ENCODE results near the gene SLC35G6. TPM values are rescaled to one million over a fixed set of nuclear protein-coding genes. Genes with fewer than 3 reads are reported as not detected.

The SLC35G6 gene
- total RNA-seq, 1 donor from 2014 or later: not detected

DNA sequence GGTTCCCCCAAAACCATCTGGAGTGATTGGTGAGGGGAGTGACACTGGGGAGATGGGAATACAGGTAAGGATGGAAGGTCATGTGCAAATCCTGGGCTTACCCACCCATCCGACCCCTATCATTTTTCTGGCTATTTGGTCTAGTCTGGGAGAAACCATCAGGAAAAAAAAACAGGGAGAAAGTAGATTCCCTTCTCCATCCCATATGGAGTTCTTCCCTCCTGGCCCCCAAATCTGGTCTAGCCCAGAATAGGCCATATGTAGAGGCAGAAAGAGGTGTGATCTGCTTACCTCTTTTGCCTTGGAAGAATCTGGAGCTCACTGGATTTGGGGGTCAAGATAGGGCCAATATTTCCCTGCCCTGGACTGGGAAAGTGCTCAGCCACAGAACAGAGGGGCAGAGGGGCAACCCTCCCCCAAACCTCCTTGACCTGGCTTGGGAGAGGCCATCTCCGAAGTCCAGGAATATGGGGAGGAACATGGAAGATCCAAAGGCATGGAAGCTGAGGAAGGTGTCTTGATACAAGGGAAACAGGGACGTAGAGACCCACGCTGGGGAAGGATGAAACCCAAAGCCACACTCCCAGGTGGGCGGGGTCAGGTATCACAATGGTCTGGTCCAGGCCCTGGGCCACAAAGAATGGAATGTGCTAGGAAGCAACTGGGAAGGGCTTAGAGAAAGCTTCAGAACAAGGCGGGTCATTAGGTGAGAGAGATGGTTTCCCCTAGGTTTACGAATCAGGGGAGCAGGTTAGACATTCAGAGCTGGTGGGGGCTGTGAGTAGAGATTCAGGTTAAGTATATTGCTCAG, 20.2 kb upstream of the SLC35G6 start:
- Mint-ChIP-seq H3K36me3 (ENCODE audit: low read depth, unreplicated experiment) (peaks cover 5% of the 10 kb centered on the region), H3K4me1 (ENCODE audit: unreplicated experiment) (peaks cover 3% of the 10 kb centered on the region), H3K4me3 (ENCODE audit: unreplicated experiment) (peak overlapping the region; percentile 83), H3K27ac (ENCODE audit: unreplicated experiment) (no peak overlapping the region), H3K9me3 (ENCODE audit: unreplicated experiment) (no peaks in the 10 kb centered on the region), H3K27me3 (ENCODE audit: unreplicated experiment) (peaks cover 4% of the 10 kb centered on the region)
- DNase-seq (ENCODE audit: low spot score): no peak
- TF ChIP-seq, protein P1, sequence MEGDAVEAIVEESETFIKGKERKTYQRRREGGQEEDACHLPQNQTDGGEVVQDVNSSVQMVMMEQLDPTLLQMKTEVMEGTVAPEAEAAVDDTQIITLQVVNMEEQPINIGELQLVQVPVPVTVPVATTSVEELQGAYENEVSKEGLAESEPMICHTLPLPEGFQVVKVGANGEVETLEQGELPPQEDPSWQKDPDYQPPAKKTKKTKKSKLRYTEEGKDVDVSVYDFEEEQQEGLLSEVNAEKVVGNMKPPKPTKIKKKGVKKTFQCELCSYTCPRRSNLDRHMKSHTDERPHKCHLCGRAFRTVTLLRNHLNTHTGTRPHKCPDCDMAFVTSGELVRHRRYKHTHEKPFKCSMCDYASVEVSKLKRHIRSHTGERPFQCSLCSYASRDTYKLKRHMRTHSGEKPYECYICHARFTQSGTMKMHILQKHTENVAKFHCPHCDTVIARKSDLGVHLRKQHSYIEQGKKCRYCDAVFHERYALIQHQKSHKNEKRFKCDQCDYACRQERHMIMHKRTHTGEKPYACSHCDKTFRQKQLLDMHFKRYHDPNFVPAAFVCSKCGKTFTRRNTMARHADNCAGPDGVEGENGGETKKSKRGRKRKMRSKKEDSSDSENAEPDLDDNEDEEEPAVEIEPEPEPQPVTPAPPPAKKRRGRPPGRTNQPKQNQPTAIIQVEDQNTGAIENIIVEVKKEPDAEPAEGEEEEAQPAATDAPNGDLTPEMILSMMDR (IDR thresholded peaks at IDR 0.05; ENCODE audit: unreplicated experiment): no peak

DNA sequence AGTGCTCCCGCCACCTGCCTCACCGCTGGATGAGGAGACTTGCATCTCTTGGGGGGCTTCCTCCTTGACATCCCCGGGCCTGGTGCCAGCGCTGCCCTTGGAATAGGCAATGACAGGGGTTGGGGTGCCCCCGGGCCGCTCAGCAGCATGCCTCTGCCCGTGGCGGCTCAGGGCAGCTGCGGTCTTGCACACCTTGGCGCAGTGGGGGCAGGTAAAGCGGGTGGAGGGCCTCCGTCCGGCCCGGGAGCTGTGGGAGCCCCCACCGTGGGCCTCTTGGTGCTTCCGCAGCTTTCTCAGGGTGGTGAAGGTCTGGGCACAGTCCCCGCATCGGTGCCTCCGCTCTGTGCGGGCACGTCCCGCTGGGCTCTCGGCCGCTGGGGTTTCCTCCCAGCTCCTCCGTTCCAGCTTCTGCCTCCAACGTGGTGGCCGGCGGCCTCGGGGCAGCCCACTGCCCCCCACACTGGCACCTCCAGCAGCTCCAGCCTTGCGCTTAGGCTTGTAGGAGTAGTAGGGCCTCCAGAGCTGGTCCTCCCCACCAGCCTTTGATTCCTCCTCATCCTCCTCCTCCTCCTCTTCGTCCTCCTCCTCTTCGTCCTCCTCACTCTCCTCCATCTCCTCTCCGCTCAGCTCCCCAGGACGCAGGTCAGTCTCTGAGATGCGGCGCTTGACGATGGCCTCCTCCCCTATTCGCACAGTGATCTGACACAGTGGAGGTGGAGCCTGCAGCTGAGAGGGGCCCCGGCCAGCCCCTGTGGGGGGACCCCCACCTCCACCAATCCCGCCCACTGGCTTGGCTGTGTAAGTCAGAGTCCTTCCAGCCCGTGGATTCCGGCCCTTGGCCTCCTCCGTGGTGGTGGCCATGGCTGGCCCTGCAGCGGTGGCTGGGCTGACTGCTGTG, 18.5 kb upstream of the SLC35G6 start:
- Mint-ChIP-seq H3K27me3 (ENCODE audit: unreplicated experiment) (peaks cover 11% of the 10 kb centered on the region), H3K36me3 (ENCODE audit: low read depth, unreplicated experiment) (peaks cover 5% of the 10 kb centered on the region), H3K4me1 (ENCODE audit: unreplicated experiment) (peaks cover 5% of the 10 kb centered on the region), H3K4me3 (ENCODE audit: unreplicated experiment) (no peak overlapping the region), H3K9me3 (ENCODE audit: unreplicated experiment) (no peaks in the 10 kb centered on the region), H3K27ac (ENCODE audit: unreplicated experiment) (no peak overlapping the region)
- no peak for DNase-seq (ENCODE audit: low spot score)
- TF ChIP-seq, protein P1 (IDR thresholded peaks at IDR 0.05; ENCODE audit: unreplicated experiment): no peak

DNA sequence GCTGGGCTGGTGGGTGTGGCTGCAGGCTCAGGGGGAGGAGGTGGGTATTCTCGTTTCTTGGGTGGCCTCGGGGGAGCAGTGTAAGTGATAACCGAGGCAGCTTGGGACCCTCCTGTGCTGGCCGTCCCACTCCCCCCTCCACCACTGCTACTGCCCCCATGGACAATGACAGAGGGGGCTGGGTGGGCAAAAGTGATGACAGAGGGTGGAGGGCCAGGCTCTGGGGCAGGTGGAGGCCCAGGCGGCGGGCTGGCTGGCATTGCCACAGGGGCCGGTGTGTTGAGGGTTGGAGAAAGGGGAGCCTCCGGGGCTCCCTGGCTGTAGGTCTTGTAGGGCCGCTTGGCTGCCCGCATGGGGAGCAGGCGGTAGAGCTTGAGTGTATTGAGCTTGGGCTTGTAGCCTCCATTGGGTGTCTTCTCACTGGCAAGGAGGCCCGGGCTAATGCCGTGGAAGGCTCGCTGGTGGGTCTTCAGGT, 17.8 kb upstream of the SLC35G6 start:
- Mint-ChIP-seq H3K4me1 (ENCODE audit: unreplicated experiment) (peaks cover 5% of the 10 kb centered on the region), H3K9me3 (ENCODE audit: unreplicated experiment) (no peaks in the 10 kb centered on the region), H3K27ac (ENCODE audit: unreplicated experiment) (no peak overlapping the region), H3K4me3 (ENCODE audit: unreplicated experiment) (no peak overlapping the region), H3K27me3 (ENCODE audit: unreplicated experiment) (peaks cover 11% of the 10 kb centered on the region), H3K36me3 (ENCODE audit: low read depth, unreplicated experiment) (peaks cover 5% of the 10 kb centered on the region)
- TF ChIP-seq, protein P1 (IDR thresholded peaks at IDR 0.05; ENCODE audit: unreplicated experiment): no peak
- no peak for DNase-seq (ENCODE audit: low spot score)

DNA sequence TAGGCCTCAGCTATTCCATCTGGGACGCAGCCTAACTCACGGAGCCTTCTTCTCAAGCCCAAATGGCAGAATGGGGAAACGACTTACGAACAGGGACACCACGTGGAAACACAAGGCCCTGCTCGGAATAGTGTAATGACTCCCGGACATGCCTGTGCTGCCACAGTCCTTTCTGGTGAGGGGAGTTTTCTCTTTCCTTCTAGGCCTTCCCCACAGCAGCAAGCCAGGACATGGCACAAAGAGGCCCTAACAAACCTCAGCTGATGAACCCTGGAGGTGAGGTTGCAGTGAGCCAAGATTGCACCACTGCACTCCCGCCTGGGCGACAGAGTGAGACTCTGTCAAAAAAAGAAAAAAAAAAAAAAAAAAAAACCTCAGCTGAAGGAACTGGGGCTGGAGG, 17.2 kb upstream of the SLC35G6 start:
- Mint-ChIP-seq H3K9me3 (ENCODE audit: unreplicated experiment) (no peaks in the 10 kb centered on the region), H3K27me3 (ENCODE audit: unreplicated experiment) (peaks cover 11% of the 10 kb centered on the region), H3K4me1 (ENCODE audit: unreplicated experiment) (peaks cover 5% of the 10 kb centered on the region), H3K36me3 (ENCODE audit: low read depth, unreplicated experiment) (peaks cover 5% of the 10 kb centered on the region), H3K4me3 (ENCODE audit: unreplicated experiment) (no peak overlapping the region), H3K27ac (ENCODE audit: unreplicated experiment) (no peak overlapping the region)
- no peak for DNase-seq (ENCODE audit: low spot score)
- TF ChIP-seq, protein P1 (IDR thresholded peaks at IDR 0.05; ENCODE audit: unreplicated experiment): no peak
